WI38 (cell line): ENCODE results near the gene THSD7B.

Source experiments
- H3K4me3 ChIP-seq: 2 replicates; pipeline ENCODE4 v1.5.1; 2011; ENCODE audit warnings: low read depth, mild to moderate bottlenecking, control low read depth, low read length
- CTCF ChIP-seq: IDR thresholded peaks from 2 replicates; pipeline ENCODE4 v1.5.1; 2012; ENCODE audit warnings: low read depth, mild to moderate bottlenecking, control low read depth, low read length

THSD7B gene

GRCh38 chr2:137190411-137191195 lies 425.3 kb downstream of the THSD7B start:
- no peak for TF ChIP-seq CTCF
- H3K4me3 ChIP-seq = no peak overlapping the region

GRCh38 chr2:137192366-137193310 lies 427.3 kb downstream of the THSD7B start:
- no peak overlapping the region for H3K4me3 ChIP-seq
- TF ChIP-seq CTCF = no peak

GRCh38 chr2:137193401-137193800 lies 428.1 kb downstream of the THSD7B start:
- no peak for TF ChIP-seq CTCF
- no peak overlapping the region for H3K4me3 ChIP-seq

- no peak overlapping the region for H3K4me3 ChIP-seq
- TF ChIP-seq CTCF = no peak
Observed at GRCh38 chr2:137194111-137194510, 428.8 kb downstream of the THSD7B start.

- no peak overlapping the region for H3K4me3 ChIP-seq
- no peak for TF ChIP-seq CTCF
Observed at GRCh38 chr2:137199751-137200150, 434.4 kb downstream of the THSD7B start.

- TF ChIP-seq CTCF = no peak
- no peak overlapping the region for H3K4me3 ChIP-seq
Observed at GRCh38 chr2:137202318-137202717, 437.0 kb downstream of the THSD7B start.

- TF ChIP-seq CTCF = no peak
- H3K4me3 ChIP-seq = no peak overlapping the region
Observed at GRCh38 chr2:137205324-137205723, 440.0 kb downstream of the THSD7B start.
